Measurements from ENCODE around the gene BCL2L13.
"Not testable (repeated sequence)": the region's sequence is repeated elsewhere in the genome, so short reads cannot be mapped to it uniquely, and the experiment has no call there.

Gene BCL2L13

GRCh38 chr22:17638432-17639246 is at the start of gene BCL2L13:
TSS of gene BCL2L13 (plus strand) at chr22:17638757. CDS start at chr22:17655712, 16,955 bp downstream.
- peak; percentile 89 for DNase-seq

GRCh38 chr22:17589810-17590375 is 48.7 kb upstream of the BCL2L13 start:
- no peak for DNase-seq

GRCh38 chr22:17590586-17590985 is 48.0 kb upstream of the BCL2L13 start:
- no peak for DNase-seq

GRCh38 chr22:17592201-17592600 is 46.4 kb upstream of the BCL2L13 start:
- DNase-seq, result no peak

GRCh38 chr22:17596226-17596625 is 42.3 kb upstream of the BCL2L13 start:
- DNase-seq, result no peak

- DNase-seq, result no peak
Measured at GRCh38 chr22:17597217-17597616, 41.3 kb upstream of the BCL2L13 start.

GRCh38 chr22:17598318-17598717 is 40.2 kb upstream of the BCL2L13 start:
- DNase-seq, result no peak

- DNase-seq, result no peak
Measured at GRCh38 chr22:17601031-17601430, 37.5 kb upstream of the BCL2L13 start.

- no peak for DNase-seq
Measured at GRCh38 chr22:17603668-17604067, 34.9 kb upstream of the BCL2L13 start.

GRCh38 chr22:17606496-17606895 is 32.1 kb upstream of the BCL2L13 start:
- DNase-seq, result no peak

- DNase-seq, result no peak
Measured at GRCh38 chr22:17607891-17608521, 30.6 kb upstream of the BCL2L13 start.

- no peak for DNase-seq
Measured at GRCh38 chr22:17612057-17612456, 26.5 kb upstream of the BCL2L13 start.

- DNase-seq, result no peak
Measured at GRCh38 chr22:17613280-17613679, 25.3 kb upstream of the BCL2L13 start.

GRCh38 chr22:17627961-17628405 is 10.6 kb upstream of the BCL2L13 start:
- DNase-seq, result no peak

- peak; percentile 96 for DNase-seq
Measured at GRCh38 chr22:17628406-17629172, 10.0 kb upstream of the BCL2L13 start, which contains the start of gene ATP6V1E1. TSS of gene ATP6V1E1 (minus strand) at chr22:17628749. CDS start at chr22:17628635, 114 bp downstream.

GRCh38 chr22:17629173-17629489 is 9.4 kb upstream of the BCL2L13 start:
- DNase-seq, result no peak

- no peak for DNase-seq
Measured at GRCh38 chr22:17629641-17630040, 8.9 kb upstream of the BCL2L13 start.

- no peak for DNase-seq
Measured at GRCh38 chr22:17631076-17631565, 7.4 kb upstream of the BCL2L13 start.

GRCh38 chr22:17633217-17633997 is 5.2 kb upstream of the BCL2L13 start:
- no peak for DNase-seq

- DNase-seq, result no peak
Measured at GRCh38 chr22:17633998-17634323, 4.6 kb upstream of the BCL2L13 start.

- DNase-seq, result no peak
Measured at GRCh38 chr22:17634696-17635095, 3.9 kb upstream of the BCL2L13 start.

- not testable (repeated sequence) for DNase-seq
Measured at GRCh38 chr22:17636850-17637249, 1.7 kb upstream of the BCL2L13 start.
